Activated CD4-positive, alpha-beta T cell treated with anti-CD3 and anti-CD28 coated beads for 1 hour (primary cell): Measurements from ENCODE around the gene ZNF146.
"Not testable (repeated sequence)": the region's sequence is repeated elsewhere in the genome, so short reads cannot be mapped to it uniquely, and the experiment has no call there.

ENCODE experiments used
- DNase-seq: peaks from one replicate; pipeline ENCODE4 v3.0.0-alpha.2; 2020

ZNF146 gene

DNA sequence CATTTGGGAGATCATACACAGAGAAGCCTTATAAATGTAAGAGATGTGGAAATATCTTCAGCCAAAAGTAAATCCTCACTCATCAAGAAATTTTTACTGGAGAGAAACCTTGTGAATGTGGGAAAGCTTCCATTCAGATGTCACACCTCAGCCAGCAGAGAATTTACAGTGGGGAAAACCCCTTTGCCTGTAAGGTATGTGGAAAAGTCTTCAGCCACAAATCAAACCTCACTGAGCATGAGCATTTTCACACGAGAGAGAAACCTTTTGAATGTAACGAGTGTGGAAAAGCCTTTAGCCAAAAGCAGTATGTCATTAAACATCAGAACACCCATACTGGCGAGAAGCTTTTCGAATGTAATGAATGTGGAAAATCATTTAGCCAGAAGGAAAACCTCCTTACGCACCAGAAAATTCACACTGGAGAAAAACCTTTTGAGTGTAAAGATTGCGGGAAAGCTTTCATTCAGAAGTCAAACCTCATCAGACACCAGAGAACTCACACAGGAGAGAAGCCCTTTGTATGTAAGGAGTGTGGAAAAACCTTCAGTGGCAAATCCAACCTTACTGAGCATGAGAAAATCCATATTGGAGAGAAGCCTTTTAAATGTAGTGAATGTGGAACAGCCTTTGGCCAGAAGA is 21.5 kb downstream of the ZNF146 start:
- DNase-seq = no peak

DNA sequence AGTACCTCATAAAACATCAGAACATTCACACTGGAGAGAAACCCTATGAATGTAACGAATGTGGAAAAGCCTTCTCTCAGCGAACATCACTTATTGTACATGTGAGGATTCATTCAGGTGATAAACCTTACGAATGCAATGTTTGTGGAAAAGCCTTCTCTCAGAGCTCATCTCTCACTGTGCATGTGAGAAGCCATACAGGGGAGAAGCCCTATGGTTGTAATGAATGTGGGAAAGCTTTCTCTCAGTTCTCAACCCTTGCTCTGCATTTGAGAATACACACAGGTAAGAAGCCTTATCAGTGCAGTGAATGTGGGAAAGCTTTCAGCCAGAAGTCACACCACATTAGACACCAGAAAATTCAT is 22.0 kb downstream of the ZNF146 start:
- no peak for DNase-seq

DNA sequence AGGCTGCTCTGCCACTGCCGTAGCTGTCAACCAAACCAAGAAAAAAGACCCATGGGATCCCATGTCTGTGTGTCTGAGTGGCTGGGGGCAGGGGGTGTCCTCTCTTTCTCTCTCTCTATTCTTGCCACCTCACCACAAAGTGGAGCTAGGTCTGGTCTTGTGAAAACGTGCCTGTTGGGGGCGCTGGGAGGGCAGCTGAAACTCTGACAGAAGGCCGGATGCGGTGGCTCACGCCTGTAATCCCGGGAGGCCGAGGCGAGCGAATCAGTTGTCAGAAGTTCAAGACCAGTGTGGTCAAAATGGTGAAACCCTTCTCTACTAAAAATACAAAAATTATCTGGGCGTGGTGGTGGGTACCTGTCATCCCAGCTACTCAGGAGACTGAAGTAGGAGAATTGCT is 29.2 kb downstream of the ZNF146 start:
- no peak for DNase-seq

DNA sequence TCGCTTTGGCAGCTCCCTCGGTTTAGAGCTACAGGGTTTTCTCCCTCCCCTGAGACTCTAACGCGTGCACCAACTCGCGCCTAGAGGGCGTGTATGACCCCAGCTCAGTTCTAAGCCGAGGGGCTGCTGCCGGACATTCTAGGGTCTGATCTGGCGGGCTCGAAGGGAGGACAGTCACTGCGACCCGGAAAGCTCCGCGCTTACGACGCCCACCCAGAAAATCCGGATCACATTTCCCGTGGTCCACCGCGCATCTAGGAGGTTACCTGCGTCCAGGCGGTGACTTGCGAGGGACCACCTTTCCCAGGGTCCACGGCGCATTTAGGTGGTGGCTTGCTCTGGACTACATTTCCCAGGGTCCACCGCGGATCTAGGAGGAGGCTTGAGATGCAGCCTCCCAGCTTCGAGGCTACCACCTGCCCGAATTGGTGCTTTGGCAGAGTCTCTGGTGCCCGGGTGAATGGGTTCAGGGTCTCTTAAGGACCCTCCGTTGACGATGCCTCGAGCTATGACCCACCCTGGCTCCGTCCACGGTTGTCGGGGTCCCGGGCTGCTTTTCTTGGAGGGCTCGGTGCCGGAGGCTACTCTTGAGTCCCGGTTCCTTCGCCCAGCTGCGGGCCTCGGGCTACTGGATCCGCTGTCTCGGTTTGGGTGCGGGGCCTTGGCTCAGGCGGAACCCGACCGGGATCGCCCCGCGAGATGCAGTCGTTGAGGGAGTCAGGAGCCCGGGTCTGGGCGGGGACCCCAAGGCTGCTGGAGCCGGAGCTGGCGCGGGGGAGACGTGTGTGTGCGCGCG is 30.5 kb downstream of the ZNF146 start:
- no peak for DNase-seq

DNA sequence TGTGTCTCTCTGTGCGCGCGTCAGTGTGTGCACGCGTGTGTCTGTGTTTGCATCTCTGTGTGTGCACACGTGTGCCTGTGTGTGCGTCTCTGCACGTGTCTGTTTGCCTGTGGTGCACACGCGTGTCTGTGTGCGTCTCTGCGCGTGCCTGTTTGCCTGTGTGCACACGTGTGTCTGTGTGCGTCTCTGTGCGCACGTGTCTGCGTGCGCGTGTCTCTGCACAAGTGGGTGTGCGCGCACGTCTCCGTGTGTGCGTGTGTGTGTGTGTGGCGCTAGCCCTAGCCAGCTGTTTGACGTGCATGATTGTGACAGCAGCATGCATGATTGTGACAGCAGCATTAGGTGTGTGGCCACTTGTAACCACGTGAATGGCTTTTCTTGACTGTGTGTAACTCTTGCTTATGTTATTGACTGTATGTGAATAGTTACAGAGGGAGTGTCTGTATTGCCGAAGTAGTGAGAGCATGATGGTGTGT is 31.1 kb downstream of the ZNF146 start:
- DNase-seq = no peak

DNA sequence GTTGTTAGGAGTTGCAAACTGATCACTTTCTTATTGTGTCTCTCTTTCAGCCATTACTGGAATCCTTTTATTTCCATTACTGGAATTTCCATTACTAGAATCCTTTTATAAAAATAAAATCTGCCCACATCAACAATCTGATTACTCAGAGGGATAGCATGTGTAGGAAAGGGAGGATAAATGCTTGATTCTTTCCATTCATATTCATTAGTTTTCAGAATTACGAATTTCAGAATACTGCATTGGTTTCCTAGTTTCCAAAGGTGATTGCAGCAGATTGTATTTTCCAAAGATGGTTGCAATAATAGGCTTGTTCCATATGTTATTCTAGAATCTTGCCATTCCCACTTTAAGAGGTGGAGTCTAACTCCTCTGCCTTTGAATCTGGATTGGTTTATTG is 37.1 kb downstream of the ZNF146 start:
- DNase-seq = no peak

DNA sequence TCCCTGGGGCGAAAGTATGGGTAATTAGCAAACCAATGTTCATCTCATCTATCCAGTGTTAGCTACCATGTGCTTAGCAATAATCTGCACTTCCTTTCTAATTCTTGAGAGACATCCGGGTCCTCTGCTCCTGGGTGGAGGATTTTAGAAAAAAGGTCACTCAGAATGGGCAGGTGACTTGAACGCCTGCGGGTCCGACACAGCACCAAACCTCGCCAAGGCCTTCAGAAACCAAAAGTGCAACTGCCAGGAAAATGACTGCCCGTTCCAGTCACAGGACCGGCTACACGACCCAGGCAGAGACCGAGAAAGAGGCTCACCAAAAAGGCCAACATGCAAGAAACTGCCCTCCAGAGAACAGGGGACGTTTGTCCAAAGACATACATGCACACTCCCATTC is 39.9 kb downstream of the ZNF146 start:
- DNase-seq = no peak

DNA sequence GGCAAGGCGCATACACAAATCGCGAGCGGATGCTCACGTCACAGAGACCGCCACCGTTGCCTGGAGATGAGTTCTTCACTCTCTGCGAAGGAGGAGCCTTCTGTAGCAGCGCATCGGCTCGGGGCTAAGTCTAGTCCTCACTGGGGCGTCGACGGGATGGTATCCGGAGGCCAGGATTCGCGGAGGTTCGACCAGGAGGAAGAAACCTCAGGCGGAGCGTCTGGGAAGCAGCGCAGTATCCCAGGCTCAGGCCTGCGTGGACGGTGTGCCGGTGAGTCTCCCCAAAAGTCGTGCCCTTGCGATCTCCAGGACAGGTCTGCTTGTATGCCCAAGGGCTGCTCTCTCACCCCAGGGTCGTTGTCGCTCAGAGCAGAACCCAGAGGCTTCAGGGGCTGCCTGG is 40.4 kb downstream of the ZNF146 start:
- no peak for DNase-seq

DNA sequence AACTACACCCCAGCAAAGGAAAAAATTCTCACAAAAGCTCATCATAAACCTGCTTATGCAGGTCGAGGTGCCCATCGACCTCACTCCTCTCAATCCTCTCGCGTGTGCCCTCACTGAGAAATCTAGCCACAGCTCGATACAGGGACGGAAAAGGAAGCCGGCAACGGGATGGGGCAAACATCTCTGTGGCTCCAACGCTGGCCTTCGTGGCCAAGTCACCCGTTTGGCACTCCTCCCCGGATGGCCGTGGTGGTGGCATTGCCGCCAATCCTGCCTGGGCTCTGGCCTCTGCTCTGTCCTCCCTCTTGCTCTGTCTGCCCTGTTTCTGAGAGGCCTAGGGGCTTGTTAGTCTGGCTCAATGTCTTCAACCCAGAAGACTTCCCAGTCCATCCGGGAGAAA is 41.2 kb downstream of the ZNF146 start:
- no peak for DNase-seq

DNA sequence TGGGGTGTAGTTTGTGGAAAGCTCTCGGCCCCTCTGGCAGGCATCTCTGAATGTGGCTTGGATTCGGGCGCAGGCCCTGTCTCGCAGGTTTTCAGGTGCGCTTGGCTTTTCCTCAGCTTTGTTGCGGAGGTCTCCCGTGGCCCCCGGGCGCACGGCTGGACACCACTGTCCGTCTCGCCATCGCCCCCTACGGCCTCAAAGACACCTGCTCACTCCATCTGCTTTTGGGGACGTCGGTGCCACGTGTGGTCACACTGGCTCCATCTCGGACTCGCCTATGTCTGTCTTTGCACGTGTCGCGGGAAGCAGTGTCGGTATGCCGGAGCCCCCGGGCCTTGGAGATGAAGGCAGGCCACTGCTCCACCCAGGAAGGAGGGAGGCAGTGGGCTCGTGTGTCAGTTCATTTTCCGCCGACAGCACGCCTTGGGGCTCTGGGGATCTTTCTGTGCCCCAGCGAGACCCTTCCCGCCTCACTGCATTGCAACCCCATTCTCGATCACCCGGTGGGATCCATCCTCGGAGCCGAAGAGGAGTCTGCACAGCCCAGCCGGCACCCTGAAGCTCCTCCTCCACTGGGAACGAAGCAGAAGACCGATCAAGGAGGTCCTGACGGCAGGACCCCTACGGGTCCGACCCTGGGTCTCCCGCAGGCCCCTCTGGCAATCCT is 42.1 kb downstream of the ZNF146 start:
- DNase-seq = no peak

DNA sequence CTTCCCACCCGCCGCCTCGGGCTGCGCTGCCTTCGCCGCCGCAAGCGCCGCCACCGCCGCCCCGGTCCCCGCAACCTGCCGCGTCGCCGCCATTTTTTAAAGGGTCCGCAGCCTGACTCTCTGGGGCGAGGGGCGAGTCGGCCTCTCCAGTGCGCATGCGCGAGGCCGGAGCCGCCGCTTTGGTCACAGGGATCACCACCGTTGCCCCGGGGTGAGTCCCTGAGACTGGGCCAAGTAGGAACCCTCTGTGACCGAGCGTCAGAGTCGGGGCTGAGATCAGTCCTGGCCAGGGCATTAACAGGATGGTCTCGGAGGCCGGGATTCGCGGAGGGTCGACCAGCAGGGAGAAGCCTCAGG is 42.6 kb downstream of the ZNF146 start:
- DNase-seq = no peak

DNA sequence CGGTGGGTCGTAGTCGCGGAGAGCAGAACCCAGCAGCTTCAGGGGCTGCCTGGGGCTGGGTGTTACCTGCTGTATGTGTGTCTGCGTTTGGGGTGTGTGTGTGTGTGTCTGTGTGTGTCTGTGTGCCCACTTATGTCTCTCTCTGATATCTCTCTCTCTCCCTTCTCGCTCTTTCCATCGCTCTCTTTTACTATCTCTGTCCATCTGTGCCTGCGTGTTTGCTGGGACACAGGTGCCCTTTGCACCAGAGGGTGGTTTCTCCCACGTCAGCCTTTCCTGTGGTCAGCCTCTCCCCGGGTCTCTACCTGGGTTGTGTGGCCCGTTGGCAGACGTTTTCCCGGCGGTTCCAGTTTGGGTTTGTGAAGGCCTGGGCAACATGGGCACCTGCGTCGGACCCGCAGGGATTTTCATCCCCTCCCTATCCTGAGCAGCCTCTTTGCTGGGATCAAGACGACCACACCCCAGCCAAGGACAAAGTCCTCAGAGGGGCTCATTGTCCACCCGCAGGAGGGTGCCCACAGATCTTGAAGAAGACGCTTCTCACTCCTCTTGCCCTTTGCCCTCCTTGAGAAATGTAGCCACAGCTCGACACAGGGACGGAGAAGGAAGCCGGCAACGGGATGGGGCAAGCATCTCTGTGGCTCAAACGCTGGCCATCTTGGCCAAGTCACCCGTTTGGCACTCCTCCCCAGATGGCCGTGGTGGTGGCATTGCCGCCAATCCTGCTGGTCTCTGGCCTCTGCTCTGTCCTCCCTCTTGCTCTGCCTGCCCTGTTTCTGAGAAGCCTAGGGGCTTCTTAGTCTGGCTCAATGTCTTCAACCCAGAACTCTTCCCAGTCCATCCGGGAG is 43.3 kb downstream of the ZNF146 start:
- DNase-seq = no peak

DNA sequence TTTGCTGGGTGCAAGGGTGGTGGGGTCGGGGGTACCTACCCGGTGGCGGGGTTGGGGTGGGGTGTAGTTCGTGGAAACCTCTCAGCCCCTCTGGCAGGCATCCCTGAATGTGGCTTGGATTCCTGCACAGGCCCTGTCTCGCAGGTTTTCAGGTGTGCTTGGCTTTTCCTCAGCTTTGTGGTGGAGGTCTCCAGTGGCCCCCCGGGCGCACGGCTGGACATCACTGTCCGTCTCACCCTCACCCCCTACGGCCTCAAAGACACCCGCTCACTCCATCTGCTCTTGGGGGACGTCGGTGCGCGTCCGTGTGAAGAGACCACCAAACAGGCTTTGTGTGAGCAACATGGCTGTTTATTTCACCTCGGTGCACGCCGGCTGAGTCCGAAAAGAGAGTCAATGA is 44.3 kb downstream of the ZNF146 start:
- no peak for DNase-seq

DNA sequence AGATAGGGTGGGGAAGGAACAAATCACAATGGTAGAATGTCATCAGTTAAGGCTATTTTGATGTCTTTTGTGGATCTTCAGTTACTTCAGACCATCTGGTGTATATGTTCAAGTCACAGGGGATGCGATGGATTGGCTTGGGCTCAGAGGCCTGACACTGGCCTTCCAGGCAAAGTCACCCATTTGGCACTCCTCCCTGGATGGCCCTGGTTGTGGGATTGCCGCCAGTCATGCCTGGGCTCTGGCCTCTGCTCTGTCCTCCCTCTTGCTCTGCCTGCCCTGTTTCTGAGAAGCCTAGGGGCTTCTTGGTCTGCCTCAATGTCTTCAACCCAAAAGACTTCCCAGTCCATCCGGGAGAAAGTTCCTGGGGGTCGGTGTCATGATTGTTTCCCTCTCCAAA is 50.2 kb downstream of the ZNF146 start:
- DNase-seq = no peak

DNA sequence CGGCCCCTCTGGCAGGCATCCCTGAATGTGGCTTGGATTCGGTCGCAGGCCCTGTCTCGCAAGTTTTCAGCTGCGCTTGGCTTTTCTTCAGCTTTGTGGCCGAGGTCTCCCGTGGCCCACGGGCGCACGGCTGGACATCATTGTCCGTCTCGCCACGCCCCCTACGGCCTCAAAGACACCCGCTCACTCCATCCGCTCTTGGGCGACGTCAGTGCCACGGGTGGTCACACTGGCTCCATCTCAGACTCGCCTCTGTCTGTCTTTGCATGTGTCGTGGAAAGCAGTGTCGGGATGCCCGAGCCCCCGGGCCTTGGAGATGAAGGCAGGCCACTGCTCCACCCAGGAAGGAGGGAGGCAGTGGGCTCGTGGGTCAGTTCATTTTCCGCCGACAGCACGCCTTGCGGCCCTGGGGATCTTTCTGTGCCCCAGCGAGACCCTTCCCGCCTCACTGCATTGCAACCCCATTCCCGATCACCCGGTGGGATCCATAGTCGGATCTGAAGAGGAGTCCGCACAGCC is 51.0 kb downstream of the ZNF146 start:
- no peak for DNase-seq

DNA sequence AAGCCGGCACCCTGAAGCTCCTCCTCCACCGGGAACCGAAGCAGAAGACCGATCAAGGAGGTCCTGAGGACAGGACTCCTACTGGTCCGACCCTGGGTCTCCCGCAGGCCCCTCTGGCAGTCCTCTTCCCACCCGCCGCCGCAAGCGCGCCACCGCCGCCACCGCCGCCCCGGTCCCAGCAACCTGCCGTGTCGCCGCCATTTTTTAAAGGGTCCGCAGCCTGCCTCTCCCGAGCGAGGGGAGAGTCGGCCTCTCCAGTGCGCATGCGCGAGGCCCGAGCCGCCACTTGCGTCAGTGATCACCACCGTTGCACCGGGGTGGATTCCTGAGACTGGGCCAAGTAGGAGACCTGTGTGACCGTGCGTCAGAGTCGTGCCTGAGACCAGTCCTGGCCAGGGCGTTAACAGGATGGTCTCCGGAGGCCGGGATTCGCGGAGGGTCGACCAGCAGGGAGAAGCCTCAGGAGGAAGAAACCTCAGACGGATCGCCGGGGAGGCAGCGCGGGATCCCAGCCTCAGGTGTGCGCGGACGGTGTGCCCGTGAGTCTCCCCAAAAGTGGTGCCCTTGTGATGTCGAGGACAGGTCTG is 51.6 kb downstream of the ZNF146 start:
- no peak for DNase-seq

DNA sequence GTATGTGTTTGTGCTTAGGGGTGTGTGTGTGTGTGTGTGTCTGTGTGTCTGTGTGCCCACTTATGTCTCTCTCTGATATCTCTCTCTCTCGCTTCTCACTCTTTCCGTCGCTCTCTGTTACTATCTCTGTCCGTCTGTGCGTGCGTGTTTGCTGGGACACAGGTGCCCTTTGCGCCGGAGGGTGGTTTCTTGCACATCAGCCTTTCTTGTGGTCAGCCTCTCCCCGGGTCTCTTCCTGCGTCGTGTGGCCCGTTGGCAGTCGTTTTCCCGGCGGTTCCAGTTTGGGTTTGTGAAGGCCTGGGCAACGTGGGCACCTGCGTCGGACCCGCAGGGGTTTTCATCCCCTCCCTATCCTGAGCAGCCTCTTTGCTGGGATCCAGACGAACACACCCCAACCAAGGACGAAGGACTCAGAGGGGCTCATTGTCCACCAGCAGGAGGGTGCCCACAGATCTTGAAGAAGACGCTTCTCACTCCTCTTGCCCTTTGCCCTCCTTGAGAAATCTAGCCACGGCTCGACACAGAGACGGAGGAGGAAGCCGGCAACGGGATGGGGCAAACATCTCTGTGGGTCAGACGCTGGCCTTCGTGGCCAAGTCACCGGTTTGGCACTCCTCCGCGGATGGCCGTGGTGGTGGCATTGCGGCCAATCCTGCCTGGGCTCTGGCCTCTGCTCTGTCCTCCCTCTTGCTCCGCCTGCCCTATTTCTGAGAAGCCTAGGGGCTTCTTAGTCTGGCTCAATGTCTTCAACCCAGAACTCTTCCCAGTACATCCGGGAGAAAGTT is 52.3 kb downstream of the ZNF146 start:
- DNase-seq = no peak

DNA sequence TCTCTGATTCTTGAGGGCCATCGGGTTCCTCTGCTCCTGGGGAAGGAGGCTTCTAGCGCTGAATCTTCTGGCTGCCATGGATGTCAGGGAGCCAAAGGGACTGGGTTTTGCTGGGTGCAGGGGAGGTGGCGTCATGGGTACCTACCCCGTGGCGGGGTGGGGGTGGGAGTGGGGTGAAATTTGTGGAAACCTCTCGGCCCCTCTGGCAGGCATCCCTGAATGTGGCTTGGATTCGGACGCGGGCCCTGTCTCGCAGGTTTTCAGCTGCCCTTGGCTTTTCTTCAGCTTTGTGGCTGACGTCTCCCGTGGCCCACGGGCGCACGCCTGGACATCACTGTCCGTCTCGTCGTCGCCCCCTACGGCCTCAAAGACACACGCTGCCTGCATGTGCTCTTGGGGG is 53.2 kb downstream of the ZNF146 start:
- DNase-seq = not testable (repeated sequence)

DNA sequence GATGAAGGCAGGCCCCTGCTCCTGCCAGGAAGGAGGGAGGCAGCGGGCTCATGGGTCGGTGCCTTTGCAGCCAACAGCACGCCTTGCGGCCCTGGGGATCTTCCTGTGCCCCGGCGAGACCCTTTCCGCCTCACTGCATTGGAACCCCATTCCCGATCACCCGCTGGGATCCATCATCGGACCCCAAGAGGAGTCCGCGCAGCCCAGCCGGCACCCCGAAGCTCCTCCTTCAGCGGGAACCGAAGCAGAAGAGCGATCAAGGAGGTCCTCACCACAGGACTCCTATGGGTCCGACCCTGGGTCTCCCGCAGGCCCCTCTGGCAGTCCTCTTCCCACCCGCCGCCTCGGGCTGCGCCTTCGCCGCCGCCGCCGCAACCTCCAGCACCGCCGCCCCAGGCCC is 53.7 kb downstream of the ZNF146 start:
- DNase-seq = not testable (repeated sequence)

DNA sequence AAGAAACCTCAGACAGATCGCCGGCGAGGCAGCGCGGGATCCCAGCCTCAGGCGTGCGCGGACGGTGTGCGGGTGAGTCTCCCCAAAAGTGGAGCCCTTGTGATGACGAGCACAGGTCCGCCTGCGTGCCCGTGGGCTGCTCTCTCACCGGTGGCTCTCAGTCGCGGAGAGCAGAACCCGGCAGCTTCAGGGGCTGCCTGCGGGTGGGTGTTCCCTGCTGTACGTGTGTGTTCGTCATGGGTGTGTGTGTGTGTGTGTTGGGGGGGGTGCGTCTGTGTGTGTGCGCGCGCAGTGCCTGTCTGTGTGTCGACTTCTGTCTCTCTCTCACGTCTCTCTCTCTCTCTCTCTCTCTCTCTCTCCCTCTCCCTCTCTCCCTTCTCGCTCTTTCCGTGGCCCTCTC is 54.4 kb downstream of the ZNF146 start:
- DNase-seq = not testable (repeated sequence)
